ENCODE results near the gene C14orf132. TPM values are rescaled to one million over a fixed set of nuclear protein-coding genes. Genes with fewer than 3 reads are reported as not detected.

The C14orf132 gene
- total and polyA plus RNA-seq, 9 of the 15 experiments (the other 6 are each of a cell fraction or from before 2014, with no cell fraction given), result not detected

DNA sequence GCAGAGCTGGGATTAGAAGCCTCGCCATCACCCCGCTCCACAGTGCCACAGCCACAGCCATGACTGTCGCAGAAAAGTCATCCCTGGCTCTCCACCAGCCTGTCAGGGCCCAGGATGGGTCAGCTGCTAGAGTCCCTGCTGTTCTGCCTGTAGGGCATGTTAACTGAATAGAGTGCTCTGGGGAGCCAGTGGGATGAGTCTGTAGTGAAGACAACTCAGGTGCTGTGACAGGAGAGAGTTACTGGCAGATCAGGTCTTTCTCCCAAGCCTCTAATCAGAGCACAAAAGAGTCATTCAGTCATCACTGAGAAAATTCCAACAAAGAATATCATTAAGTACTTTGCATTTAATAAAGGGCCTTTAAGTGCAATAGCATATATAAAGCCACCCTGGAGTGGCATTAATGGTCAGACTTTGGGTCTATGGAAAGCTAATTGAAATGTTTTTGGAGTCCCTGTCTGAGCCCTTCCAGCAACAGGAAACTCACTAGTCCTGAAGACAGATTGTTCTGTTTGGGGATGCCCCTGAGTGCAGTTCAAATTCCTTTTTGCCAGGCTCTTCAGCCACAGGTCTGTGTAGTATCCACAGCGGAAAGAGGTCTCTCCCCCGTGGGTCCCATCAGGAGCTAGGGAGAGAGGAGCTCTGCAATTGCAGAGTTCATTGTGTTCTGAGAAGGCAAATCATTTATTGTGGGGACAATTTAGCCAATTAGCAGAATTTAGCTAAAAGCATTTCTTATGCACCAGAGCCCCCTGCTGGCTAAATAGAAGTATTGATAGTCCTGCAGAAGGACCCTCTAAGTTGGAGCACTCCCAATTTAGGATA, 45.2 kb upstream of the C14orf132 start:
- Histone ChIP-seq H3K4me3 (no peak overlapping the region), H2AFZ (ENCODE audit: low read depth, low read length) (no peak overlapping the region), H3K27ac (ENCODE audit: extremely low read depth, low read depth, low read length) (no peak overlapping the region), H3K4me1 (replicated peaks in 1 of 2; ENCODE audit: control insufficient read depth in 2 of 2, insufficient read depth in 2 of 2, low read length in 2 of 2) (no peaks in the 10 kb centered on the region), H3K36me3 (ENCODE audit: control insufficient read depth, insufficient read depth, low read length) (no peaks in the 10 kb centered on the region), H3K27me3 (ENCODE audit: control insufficient read depth in 2 of 2, insufficient read depth in 2 of 2, low read length in 2 of 2) (no peaks in the 10 kb centered on the region), H3K79me2 (ENCODE audit: control insufficient read depth, insufficient read depth, low read length) (no peaks in the 10 kb centered on the region), H4K20me1 (replicated peaks; ENCODE audit: control insufficient read depth, insufficient read depth, low read length) (no peaks in the 10 kb centered on the region), H3K4me2 (ENCODE audit: insufficient read depth, low read length) (no peak overlapping the region), H3K9ac (ENCODE audit: insufficient read depth in 1 of 2, low read depth in 2 of 2, low read length in 2 of 2) (no peak overlapping the region), H3K9me3 (replicated peaks; ENCODE audit: control insufficient read depth, insufficient read depth, low read depth, low read length) (no peaks in the 10 kb centered on the region), H3K9me1 (ENCODE audit: control insufficient read depth, insufficient read depth, low read length) (no peaks in the 10 kb centered on the region)
- WGBS (ENCODE audit: insufficient coverage, low coverage, missing lambda C conversion rate), result 0% methylated on average over 5 of the region's 5 CpGs
- peak; percentile 50; the same call in 1 of the 3 replicates for ATAC-seq
- no peak for FAIRE-seq
- POLR2A ChIA-PET, result no interaction called here
- TF ChIP-seq, protein P1, sequence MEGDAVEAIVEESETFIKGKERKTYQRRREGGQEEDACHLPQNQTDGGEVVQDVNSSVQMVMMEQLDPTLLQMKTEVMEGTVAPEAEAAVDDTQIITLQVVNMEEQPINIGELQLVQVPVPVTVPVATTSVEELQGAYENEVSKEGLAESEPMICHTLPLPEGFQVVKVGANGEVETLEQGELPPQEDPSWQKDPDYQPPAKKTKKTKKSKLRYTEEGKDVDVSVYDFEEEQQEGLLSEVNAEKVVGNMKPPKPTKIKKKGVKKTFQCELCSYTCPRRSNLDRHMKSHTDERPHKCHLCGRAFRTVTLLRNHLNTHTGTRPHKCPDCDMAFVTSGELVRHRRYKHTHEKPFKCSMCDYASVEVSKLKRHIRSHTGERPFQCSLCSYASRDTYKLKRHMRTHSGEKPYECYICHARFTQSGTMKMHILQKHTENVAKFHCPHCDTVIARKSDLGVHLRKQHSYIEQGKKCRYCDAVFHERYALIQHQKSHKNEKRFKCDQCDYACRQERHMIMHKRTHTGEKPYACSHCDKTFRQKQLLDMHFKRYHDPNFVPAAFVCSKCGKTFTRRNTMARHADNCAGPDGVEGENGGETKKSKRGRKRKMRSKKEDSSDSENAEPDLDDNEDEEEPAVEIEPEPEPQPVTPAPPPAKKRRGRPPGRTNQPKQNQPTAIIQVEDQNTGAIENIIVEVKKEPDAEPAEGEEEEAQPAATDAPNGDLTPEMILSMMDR (IDR thresholded peaks at IDR 0.05 in 2 of 3, conservative IDR thresholded peaks at IDR 0.05 in 1 of 3; ENCODE audit: insufficient read depth in 2 of 3, low read depth in 1 of 3, low read length in 3 of 3), result peak; percentile 61 to 76 (median 62); a peak in 5 of 6 replicates
- TF ChIP-seq SMC3 (conservative IDR thresholded peaks at IDR 0.05; ENCODE audit: insufficient read depth, low read depth, low read length) (0 out of 2 replicates have a peak, but pooled peaks have one; percentile 39), DEAF1 (CRISPR knock-in tag; IDR thresholded peaks at IDR 0.05) (peak; percentile 51), ZNF408 (CRISPR knock-in tag; IDR thresholded peaks at IDR 0.05; ENCODE audit: low read depth) (no peak), ZNF561 (CRISPR knock-in tag; conservative IDR thresholded peaks at IDR 0.05) (no peak), RAD21 (CRISPR knock-in tag; conservative IDR thresholded peaks at IDR 0.05 in 1 of 2, IDR thresholded peaks at IDR 0.05 in 1 of 2) (peak; percentile 67 to 81)
- TF ChIP-seq, protein P2, sequence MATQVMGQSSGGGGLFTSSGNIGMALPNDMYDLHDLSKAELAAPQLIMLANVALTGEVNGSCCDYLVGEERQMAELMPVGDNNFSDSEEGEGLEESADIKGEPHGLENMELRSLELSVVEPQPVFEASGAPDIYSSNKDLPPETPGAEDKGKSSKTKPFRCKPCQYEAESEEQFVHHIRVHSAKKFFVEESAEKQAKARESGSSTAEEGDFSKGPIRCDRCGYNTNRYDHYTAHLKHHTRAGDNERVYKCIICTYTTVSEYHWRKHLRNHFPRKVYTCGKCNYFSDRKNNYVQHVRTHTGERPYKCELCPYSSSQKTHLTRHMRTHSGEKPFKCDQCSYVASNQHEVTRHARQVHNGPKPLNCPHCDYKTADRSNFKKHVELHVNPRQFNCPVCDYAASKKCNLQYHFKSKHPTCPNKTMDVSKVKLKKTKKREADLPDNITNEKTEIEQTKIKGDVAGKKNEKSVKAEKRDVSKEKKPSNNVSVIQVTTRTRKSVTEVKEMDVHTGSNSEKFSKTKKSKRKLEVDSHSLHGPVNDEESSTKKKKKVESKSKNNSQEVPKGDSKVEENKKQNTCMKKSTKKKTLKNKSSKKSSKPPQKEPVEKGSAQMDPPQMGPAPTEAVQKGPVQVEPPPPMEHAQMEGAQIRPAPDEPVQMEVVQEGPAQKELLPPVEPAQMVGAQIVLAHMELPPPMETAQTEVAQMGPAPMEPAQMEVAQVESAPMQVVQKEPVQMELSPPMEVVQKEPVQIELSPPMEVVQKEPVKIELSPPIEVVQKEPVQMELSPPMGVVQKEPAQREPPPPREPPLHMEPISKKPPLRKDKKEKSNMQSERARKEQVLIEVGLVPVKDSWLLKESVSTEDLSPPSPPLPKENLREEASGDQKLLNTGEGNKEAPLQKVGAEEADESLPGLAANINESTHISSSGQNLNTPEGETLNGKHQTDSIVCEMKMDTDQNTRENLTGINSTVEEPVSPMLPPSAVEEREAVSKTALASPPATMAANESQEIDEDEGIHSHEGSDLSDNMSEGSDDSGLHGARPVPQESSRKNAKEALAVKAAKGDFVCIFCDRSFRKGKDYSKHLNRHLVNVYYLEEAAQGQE (IDR thresholded peaks at IDR 0.05; ENCODE audit: borderline replicate concordance), result peak; percentile 51; the same call in 1 of the 2 replicates
- TF ChIP-seq, protein P2 (CRISPR knock-in tag; IDR thresholded peaks at IDR 0.05; ENCODE audit: low read depth), result no peak
- DNase-seq (ENCODE audit: extremely low read depth in 1 of 4, low spot score in 3 of 4), result peak; percentile 42 to 50 (median 48)
- in situ Hi-C loops (cut with MboI), result loop anchor here (5.0 kb wide), 1 partner anchor 427 kb away; no protein-coding TSS in a partner anchor
- no TSS peak for BruUV-seq (replicated peaks)
- CTCF ChIA-PET (ENCODE audit: low intra/inter-chr PET ratio), result interaction anchor here (1.1 to 2.1 kb wide), 2 partner anchors 300 to 433 kb away, joined by 4 to 18 read pairs; no protein-coding TSS in a partner anchor
- intact Hi-C loops (cut with micrococcal nuclease), result loop anchor here (1.0 to 2.0 kb wide), 3 partner anchors 385 to 433 kb away; no protein-coding TSS in a partner anchor
